NCI-H2227 (cell line): ENCODE measurements around the gene AGAP1.

Experiments used
- DNase-seq: peaks from one replicate; lab custom pipeline; 2025; ENCODE audit not compliant: unreplicated experiment; lab: John Stamatoyannopoulos, UW

The AGAP1 gene

DNA sequence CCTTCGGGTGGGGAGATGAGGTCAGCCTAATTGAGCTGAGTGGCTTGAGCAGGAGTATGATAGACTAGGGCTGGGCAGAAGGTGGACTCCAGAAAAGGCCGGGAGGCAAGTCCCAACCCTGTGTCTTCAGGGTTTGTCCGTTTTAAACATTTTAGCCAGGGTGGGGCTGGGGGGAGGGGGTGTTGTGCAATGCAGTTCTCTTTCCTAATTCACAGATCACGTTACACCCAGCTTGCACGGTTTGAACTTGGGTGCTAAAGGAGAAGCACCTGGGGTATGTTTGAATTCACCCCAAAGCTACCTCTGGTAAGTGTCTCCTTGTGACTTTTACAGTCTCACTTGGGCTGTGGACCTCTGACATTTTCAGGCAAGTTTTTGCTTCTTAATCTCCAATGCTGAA is 233.3 kb downstream of the AGAP1 start:
- no peak for DNase-seq

DNA sequence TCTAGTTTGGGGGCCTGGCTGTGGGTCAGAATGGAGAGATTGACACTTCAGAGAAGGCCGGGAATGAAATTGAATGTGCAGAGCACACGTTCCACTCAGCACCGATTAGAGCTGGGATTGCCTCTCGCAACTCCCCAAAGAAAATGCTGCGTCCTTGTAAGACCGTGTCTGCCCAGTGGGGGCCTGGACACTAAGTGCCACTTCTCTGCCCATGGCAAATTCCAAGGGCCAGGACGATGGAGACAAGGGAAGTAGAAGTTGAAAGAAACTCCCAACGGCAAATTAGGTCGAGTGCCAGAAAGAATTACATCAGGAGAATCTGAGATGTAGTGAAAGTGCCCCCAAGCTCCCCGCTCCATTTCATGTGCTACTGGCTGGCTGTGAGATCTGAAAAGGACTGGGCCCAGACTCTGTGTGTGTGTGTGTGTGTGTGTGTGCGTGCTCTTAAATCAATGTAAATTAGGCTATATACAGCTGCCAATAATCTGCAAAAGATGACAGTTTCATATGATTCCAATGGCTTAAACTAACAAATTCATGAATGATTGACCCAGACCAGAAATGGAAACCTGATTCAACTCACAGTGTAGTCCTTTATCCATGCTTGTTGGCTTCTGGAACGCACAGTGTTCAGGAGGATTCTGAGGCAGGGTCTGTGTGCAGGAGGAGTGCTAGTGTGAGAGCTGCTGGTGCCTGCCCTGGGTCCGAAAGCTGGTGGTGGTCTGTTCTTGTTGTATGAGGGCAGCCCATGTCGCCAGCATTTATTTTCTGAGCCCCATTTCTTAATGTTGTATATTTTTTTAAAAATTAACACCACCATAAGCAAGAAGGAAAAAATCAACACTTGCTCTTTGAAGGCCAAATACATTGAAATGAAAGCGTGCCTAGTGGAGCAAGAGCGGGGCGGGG is 234.3 kb downstream of the AGAP1 start:
- DNase-seq = no peak

DNA sequence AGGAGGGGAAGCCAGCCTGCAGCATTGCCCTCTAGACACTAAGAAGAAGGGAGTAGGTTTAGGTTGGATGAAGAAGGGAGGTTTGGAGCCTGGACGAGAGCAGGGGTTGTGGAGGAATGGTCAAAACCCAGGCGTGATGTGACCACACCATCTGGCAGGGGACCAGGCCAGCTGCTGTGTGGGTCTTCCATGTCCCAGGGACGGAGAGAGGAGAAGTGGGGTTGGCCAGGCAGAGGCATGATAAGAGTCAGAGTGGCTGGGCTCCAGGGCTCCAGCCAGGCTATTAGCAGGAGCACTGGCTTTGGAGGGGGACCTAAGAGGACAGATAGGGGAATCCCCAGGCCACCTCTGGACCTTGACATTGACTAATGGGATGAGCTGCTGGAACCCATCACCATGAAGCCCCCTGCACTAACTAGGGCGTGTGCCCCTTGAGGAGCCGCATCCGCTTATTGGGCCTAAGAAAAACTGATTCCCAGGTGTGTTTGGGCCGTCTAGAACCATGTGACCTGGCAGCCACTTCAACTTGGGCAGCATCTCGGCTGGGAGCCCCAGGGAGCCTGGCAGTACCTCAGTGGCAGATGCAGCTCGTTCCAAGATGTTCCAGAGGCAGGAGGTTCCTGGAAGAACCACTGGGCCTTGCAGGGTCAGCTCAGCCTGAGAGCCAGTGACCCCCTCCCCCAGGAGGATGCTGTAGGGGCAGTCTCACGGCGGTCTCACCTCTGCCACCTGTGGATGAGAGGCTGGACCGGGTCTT is 235.1 kb downstream of the AGAP1 start:
- DNase-seq = no peak

DNA sequence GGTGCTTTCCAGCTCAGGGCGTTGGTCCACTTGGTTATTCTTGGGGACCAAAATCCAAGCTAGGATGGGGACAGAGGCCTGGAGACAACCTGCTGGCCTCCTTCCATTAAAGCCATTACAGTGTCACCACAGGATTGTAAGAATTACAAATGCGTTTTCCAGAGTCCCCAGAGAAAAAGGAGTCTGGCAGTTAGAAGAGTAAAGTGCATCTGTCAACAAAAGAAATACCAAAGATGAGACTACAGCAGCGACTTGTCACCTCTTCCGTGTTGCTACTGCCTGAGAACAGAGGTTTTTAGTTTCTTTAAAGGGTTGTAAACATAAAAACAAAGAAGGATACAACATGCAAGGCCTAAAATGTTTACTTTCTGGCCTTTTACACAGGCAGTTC is 235.7 kb downstream of the AGAP1 start:
- no peak for DNase-seq

DNA sequence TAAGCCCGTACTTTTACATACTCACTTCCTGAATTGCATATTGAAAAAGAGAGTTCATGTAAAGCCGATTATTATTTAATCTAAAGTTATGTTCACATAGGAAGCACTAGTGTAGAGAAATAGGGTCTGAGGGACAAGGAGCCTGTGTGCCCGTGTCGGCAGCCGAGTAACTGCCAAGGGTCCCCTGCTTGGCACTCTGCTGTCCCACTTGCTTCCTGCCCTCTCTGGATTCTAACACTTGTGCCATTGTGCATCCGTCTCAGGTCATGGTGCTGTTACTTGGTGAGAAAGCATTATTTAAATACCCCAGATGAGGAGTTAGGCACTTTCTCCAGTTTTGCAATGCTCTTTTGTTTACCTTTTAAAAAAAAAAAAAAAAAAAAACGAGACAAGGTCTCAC is 236.3 kb downstream of the AGAP1 start:
- DNase-seq = no peak

DNA sequence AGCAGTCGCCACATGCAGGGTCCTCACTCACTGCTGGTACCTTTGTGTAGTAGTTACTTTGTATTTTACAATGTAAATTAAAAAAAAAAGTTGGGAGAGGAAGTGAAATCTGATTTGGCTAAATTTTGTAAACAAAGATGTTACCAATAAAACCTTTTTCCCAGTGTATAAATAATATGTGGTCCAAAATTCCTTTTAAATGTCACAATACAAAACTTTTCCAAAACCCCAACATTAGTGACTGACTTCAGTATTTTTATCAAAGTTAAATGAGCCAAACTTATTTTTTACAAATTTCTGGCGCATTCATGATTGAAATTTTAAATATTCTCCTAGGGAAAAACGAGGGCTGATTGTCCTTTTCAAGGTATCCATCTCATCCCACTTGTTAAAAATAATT is 239.9 kb downstream of the AGAP1 start:
- DNase-seq = no peak

DNA sequence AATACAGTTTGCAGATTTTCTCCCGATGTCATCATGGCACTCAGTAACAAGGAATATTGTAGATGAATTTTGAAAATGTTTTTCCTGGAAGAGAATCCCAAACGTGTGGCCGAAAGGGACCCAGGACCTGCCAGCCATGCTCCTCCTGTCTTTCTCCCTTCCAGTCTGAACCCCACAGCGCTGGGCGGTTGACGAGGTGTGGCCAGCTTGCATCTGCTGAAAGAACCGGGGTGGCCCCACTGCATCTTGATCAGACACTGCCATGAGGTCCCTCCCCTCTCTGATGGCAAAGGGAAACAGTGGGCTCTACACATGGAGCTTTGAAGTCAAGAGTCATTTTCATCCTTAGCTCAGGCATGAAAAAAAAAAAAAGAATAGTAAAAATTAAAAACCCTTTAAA is 240.3 kb downstream of the AGAP1 start:
- no peak for DNase-seq

DNA sequence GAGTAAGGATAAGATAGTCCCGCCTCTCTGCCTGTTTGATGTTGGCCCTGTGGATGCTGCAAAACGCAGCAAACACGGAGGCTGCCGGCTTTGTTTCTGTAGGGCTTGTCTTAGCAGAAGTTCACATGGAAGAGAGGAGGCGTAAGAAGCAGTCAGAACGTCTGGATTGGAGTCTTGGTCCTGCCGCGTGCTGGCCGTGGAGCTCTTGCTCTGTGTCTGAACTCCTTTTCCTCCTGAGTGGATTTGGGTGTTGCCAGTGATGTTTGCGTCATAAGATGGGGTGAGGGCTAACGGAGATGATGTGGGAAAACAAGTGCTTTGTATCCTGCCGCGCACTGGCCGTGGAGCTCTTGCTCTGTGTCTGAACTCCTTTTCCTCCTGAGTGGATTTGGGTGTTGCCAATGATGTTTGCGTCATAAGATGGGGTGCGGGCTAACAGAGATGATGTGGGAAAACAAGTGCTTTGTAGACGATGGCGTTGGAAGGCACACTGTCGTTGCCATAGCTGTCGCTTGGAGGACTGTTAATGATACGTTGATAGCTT is 240.9 kb downstream of the AGAP1 start:
- DNase-seq = no peak

DNA sequence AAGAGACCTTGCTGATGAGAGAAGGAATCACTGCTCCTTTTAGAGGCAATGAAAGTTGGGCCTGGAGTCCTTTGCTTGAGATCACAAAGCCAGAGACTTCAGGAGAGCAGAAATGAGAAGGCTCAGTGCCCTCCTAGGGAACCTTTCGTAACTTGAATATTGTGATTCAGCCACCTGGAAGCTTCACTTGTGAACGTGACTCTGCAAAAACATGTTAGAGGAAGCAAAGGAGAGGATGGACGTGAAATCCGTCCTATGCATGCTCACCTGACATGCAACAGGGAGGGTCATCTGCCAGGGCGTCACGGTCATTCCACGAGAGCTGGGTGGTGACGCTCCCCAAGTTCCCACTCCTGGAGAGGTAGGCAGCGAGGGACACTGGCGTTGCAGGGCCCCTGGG is 243.6 kb downstream of the AGAP1 start:
- DNase-seq = no peak

DNA sequence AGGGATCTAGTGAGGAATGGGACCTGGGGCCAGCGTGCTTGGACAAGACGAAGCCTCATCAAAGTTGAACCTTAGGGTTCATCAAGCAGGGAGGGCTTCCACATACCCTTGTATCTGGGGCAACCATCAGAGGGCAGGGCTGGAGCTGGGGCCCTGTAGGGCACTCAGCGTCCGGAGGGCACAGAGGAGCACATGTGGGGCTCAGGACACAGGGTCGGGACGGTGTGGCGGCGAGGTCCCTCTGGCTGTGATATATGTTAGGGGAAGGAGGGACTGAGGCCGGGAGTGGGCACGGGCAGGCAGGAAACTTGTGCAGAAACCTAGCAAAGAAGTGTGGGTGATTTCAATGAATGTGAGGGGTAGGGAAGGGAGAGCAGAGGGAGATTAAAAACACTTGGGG is 244.0 kb downstream of the AGAP1 start:
- no peak for DNase-seq

DNA sequence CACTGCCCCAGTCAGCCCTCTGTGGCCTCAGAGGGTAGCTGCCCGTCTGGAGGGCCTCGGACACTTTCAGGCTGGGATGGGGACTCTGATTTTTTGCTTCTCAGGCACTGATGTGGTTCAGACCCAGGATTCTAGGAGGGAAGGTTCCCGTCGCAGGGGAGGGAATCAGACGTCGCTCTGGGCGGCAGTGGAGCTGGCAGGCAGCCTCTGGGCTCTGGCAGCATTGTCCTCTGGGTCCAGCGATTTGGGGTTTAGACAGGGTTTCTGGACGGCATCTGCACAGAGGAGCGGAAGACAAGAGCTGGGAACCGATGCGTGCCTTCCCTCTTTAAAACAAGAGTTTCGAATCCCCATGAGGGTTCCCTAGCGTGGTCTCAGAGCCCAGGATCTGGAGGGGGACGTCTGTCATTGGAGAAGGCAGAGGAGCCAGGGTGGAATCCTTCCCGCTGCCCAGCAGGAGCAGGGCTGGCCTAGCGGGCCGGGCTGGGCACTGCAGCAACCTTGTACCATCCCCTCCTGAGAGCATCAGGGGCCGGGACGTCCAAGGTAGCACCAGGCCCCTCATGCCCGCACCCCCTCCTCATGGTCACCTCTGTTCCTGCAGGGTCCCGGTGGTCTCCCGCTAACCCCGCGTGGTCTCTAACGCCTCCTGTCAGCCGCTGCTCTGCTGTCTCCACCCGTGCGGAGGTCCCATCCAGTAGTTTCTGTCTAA is 246.0 kb downstream of the AGAP1 start:
- no peak for DNase-seq

DNA sequence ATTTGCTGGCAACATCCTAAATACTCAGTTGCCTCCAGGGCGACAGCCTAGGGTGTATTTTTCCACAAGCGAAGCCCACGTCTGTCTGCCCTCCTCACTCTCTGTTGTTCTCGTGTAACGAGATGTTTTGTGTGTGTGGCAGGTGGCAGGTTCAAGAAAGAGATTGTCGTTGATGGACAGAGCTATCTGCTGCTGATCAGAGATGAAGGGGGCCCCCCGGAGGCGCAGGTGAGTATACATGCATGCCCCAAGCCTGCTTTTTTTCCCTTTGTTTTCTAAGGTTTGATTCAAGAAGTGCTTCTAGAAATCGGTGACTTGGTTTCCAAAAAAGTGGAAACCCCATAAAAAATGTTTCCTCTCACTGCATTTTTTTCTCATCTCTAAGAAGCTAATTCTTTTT is 247.0 kb downstream of the AGAP1 start:
- DNase-seq = peak; percentile 15

DNA sequence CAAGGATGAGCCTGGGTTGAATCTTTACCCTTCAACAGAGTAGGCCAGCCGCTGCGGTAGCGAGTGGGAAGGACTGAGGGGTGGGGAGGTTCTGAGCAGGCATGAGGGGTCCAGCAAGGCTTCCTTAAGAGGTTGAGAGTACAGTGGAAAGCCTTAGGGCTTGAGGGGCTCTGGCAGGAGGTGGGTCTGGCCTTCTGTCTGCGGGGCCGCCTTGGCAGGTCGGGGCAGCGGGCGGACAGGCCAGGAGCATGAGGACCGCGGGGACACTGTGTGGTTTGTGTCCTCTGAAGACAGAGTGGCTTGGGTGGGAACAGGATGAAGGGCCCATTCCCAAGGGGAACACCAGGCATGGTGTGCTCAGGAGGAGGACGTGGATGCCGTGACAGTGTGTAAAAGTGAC is 250.3 kb downstream of the AGAP1 start:
- no peak for DNase-seq

DNA sequence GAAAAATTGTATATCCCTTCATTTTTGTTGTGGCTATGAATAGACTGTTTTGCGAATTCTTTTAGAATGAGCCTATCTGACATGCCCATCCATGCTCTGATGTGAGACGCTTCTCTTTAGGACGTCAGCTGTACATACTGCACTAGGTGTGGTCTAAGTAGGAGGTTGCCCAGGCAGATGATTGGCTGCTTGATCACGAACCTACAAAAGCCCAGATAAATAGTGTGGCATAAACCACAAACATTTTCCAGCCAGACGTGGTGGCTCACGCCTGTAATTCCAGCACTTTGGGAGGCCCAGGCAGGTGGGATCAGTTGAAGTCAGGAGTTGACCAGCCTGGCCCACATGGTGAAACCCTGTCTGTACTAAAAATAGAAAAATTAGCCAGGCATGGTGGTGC is 251.8 kb downstream of the AGAP1 start:
- DNase-seq = no peak

DNA sequence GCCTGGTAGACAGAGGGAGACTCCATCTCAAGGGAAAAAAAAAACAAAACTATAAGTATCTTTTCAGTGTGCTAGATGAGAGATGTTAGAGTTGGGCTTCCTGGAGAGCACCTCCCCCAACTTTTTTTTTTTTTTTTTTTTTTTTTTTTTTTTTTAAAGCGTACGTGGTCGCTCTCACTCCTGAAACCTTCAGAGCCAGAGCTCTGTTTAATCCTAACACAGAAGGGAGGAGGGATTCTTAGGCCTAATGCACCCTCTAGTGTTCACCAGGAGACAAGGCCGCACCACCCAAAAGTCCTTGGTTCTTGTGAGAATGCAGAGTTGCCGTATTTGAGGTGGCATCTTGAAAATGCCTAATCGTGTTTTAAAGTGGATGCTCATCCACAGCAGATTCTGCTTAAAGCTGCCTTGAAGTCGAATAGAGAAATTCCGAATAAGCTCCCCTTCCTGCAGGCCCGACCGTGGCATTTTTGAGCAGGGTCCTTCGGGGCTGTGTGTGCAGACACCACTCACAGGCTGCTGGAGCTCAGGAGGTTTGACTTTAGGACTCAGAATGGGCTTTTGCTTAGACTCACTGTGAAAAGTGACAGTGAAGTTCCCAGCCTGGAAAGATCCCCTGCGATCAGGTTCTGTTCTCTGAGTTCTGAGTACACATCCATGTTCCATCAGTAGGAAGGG is 252.6 kb downstream of the AGAP1 start:
- peak; percentile 89 for DNase-seq

DNA sequence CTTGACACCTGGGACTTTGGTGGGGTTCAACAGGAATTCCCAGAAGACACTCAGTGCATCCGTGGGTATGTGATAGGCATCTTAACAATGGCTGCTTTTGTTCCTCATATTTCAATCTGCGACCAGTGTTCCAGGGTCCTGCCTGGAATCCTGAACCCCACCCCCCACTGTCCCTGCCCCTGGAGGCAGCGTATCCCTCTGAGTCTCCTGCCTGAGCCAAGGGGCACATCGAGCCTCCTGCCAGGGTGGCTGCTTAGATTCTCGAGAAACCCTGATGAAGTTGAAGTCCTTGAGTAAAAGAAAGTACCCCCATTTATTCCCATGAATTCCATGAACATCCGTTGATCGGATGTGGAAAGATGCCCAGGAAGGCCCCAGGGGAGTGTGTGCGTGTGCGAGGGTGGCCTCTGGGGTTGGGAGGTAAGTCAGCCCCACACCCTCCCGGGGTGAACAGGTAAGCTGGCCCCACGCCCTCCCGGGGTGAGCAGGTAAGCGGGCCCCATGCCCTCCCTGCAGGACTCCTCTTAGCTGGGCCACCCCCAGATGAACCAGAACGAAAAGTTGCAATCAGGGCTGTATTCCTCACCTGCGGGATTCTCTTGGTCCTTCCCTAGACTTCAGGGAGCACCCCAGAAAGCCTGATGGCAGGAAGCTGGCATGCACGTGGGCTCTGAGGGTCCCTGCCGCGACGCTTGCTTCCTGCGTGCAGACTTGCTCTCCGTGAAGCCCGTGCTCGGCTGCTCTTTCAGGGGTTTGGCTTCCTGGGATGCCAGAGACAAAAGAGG is 253.3 kb downstream of the AGAP1 start:
- DNase-seq = no peak

DNA sequence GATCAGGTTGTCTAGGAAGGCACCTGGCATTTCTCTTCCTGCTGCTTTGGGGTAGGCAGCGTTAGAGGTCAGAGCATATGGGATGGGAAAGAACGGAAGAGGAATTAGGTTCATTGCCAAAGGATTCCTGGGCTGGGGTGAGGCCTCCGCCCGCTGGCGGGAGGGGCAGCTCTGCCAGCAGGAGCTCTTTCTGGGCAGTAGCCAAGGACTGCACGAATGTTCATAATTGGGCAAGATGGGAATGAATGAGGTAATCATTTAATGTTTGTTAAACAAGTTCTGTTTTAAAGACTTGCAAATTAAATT is 253.9 kb downstream of the AGAP1 start:
- no peak for DNase-seq

DNA sequence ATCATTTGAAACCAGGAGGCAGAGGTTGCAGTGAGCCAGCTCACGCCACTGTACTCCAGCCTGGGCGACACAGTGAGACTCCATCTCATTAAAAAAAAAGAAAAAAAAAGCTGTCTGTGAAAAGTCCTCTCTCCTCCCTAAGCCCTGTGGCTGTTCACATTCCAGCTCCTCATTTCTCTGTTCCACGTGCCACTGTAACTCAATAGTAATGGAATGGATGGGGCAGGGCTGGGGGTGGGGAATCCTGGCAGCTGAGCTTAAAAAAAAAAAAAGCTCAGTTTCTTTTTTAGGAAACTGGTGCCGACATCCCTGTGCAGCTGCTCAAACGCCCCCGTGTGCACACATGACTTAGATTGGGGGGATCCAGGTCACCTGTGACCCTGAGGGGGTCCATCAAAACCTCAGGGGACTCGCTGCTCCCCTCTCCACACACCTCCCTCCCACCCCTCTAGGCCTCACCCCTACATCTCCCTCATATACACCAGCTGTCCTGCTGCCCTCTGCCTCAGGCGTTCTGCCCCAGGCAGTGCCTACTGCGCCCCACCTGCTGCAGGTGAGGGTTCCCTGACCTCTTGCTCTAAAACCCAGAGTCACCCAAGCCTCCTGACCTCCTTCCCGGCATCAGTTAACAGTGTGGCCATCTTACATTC is 255.4 kb downstream of the AGAP1 start:
- no peak for DNase-seq

DNA sequence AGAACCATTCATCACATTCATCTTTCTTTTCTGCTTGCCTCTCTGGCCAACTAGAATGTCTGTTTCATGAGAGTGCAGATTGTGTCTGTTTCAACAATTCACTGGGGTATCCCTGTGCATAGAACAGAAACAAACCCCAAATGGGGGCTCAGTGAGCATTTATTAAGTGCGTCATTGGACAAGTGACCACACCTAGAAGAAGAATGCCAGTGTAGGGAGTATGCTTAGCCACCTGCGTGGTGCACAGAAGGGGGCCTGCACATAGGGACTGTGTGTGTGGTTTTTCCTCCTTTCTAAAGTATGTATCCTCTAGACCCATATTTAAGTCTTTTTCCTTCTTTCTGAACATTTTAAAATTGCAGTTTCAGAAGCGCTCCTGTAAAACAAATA is 255.9 kb downstream of the AGAP1 start:
- DNase-seq = no peak

DNA sequence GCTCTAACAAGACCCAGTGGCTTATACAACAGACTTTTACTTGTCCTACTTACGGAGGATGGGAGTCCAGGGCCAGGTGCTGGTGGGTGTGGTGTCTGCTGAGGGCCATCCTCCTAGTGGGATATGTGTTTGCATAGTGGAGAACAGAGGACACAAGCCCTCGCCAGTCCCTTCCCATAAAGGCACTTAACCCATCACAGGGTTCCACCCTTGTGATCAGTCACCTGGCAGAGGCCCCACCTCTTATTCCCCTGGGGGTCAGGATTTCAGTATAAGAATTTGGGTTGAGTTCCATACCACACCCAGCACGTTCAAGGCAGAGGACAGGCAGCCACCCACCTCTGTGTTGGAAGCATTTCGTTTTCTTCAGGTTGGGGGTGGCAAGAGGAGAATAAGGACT is 259.0 kb downstream of the AGAP1 start:
- no peak for DNase-seq
